Endodermal cell (in vitro differentiated cells): ENCODE results near the gene RPL38. TPM values are rescaled to one million over a fixed set of nuclear protein-coding genes. Genes with fewer than 3 reads are reported as not detected.

Experiments
- DNase-seq: peaks from one replicate; pipeline ENCODE4 v3.0.0-alpha.2; 2017
- H3K27ac ChIP-seq: 2 replicates; pipeline ENCODE4 v1.5.1; 2013; ENCODE audit warnings: mild to moderate bottlenecking, low read depth, low read length, moderate library complexity
- H3K27me3 ChIP-seq: 2 replicates; pipeline ENCODE4 v1.6.1; 2013; ENCODE audit warnings: mild to moderate bottlenecking, low read length, moderate library complexity; ENCODE audit not compliant: insufficient read depth, control insufficient read depth, poor library complexity, severe bottlenecking
- H3K36me3 ChIP-seq: 2 replicates; pipeline ENCODE4 v1.7.0; 2013; ENCODE audit warnings: mild to moderate bottlenecking, low read length, moderate library complexity; ENCODE audit not compliant: control insufficient read depth, insufficient read depth
- H3K4me1 ChIP-seq: one replicate; pipeline ENCODE4 v1.7.0; 2013; ENCODE audit warnings: low read length; ENCODE audit not compliant: control insufficient read depth, insufficient read depth
- H3K4me3 ChIP-seq: 2 replicates; pipeline ENCODE4 v1.5.1; 2013; ENCODE audit warnings: mild to moderate bottlenecking, low read length, moderate library complexity
- H3K9ac ChIP-seq: 2 replicates; pipeline ENCODE4 v1.6.1; 2013; ENCODE audit warnings: mild to moderate bottlenecking, low read length, moderate library complexity; ENCODE audit not compliant: poor library complexity, severe bottlenecking; ENCODE audit errors: extremely low read depth
- H3K9me3 ChIP-seq: 2 replicates; pipeline ENCODE4 v1.6.1; 2013; ENCODE audit warnings: mild to moderate bottlenecking, low read length, moderate library complexity; ENCODE audit not compliant: control insufficient read depth
- H3K27ac Mint-ChIP-seq: 2 replicates; pipeline ENCODE4 v1.8.0; 2020; ENCODE audit warnings: mixed read lengths
- H3K27me3 Mint-ChIP-seq: 2 replicates; pipeline ENCODE4 v1.8.0; 2021; ENCODE audit warnings: mild to moderate bottlenecking, mixed read lengths; ENCODE audit not compliant: insufficient read depth
- H3K36me3 Mint-ChIP-seq: 2 replicates; pipeline ENCODE4 v1.8.0; 2020; ENCODE audit warnings: low read depth, mixed read lengths
- H3K4me1 Mint-ChIP-seq: 2 replicates; pipeline ENCODE4 v1.8.0; 2020; ENCODE audit warnings: mixed read lengths
- H3K4me3 Mint-ChIP-seq: 2 replicates; pipeline ENCODE4 v1.8.0; 2020; ENCODE audit warnings: mild to moderate bottlenecking, moderate library complexity, mixed read lengths
- H3K9me3 Mint-ChIP-seq: 2 replicates; pipeline ENCODE4 v1.8.0; 2020; ENCODE audit warnings: mild to moderate bottlenecking, mixed read lengths
- CTCF ChIP-seq: fragments of 200-600 bp; sonication (generic); conservative IDR thresholded peaks from 2 replicates; pipeline ENCODE4 v1.5.0; 2021; ENCODE audit warnings: antibody characterized with exemption, mild to moderate bottlenecking
- WGBS, 2 experiments: methylation state at CpG; one replicate each; pipeline versions ENCODE4 v1.1.5 to v1.1.7; 2013; ENCODE audit warnings: missing lambda C conversion rate in 2 of 2, mixed read lengths in 1 of 2; ENCODE audit not compliant: insufficient coverage in 1 of 2, insufficient read length in 1 of 2; 5-methylcytosine and 5-hydroxymethylcytosine counted together
- total RNA-seq, 2 donors: library from RNA; stranded (reverse); fragmentation: NEBNext Ultra II Directional in 1 of 2; extraction: Animal tissue kit (Norgen Biotek cat#: 25700) in 1 of 2; gene quantifications; 2 replicates in 1 of 2; 3 replicates in 1 of 2; pipeline ENCODE4 v1.2.1, GENCODE V29; 2021

Gene RPL38
- total RNA-seq, 2 donors from 2014 or later = 1,155 to 1,199 TPM

- 90 to 95% methylated on average over 13 of the region's 13 CpGs for WGBS, 2 experiments
- DNase-seq = no peak
Measured at GRCh38 chr17:74243013-74243755, 39.7 kb downstream of the RPL38 start.

GRCh38 chr17:74244128-74244527 lies 40.6 kb downstream of the RPL38 start:
- Histone ChIP-seq H3K9me3 (no peaks in the 10 kb centered on the region), H3K4me1 (no peaks in the 10 kb centered on the region), H3K4me3 (no peak overlapping the region), H3K27ac (no peak overlapping the region), H3K36me3 (no peaks in the 10 kb centered on the region), H3K9ac (no peak overlapping the region), H3K27me3 (peaks cover 5% of the 10 kb centered on the region)
- peaks cover 18% of the 10 kb centered on the region for H3K27me3 Mint-ChIP-seq
- peaks cover 4% of the 10 kb centered on the region for H3K9me3 Mint-ChIP-seq
- no peak for TF ChIP-seq CTCF
- H3K27ac Mint-ChIP-seq = no peak overlapping the region
- H3K4me1 Mint-ChIP-seq = peaks cover 4% of the 10 kb centered on the region
- no peaks in the 10 kb centered on the region for H3K36me3 Mint-ChIP-seq
- H3K4me3 Mint-ChIP-seq = no peak overlapping the region
- no peak for DNase-seq
- 88 to 94% methylated on average over 6 to 10 of the region's 10 CpGs for WGBS, 2 experiments

More at GRCh38 chr17:74243013-74243755, 39.7 kb downstream of the RPL38 start:
- Histone ChIP-seq H3K9me3 (no peaks in the 10 kb centered on the region), H3K27me3 (peaks cover 5% of the 10 kb centered on the region), H3K9ac (no peak overlapping the region), H3K4me1 (no peaks in the 10 kb centered on the region), H3K27ac (no peak overlapping the region), H3K36me3 (no peaks in the 10 kb centered on the region), H3K4me3 (no peak overlapping the region)
- Mint-ChIP-seq H3K27ac (no peak overlapping the region), H3K4me3 (no peak overlapping the region), H3K9me3 (peaks cover 4% of the 10 kb centered on the region), H3K27me3 (peaks cover 17% of the 10 kb centered on the region), H3K36me3 (no peaks in the 10 kb centered on the region), H3K4me1 (peaks cover 4% of the 10 kb centered on the region)
- no peak for TF ChIP-seq CTCF

GRCh38 chr17:74244548-74244947 lies 41.1 kb downstream of the RPL38 start:
- H3K27ac ChIP-seq = no peak overlapping the region
- H3K27me3 Mint-ChIP-seq = peaks cover 22% of the 10 kb centered on the region
- H3K4me1 ChIP-seq = no peaks in the 10 kb centered on the region
- peaks cover 5% of the 10 kb centered on the region for H3K27me3 ChIP-seq
- no peaks in the 10 kb centered on the region for H3K36me3 ChIP-seq
- no peak overlapping the region for H3K4me3 ChIP-seq
- peaks cover 4% of the 10 kb centered on the region for H3K4me1 Mint-ChIP-seq
- H3K4me3 Mint-ChIP-seq = no peak overlapping the region
- no peak overlapping the region for H3K27ac Mint-ChIP-seq
- peaks cover 4% of the 10 kb centered on the region for H3K9me3 Mint-ChIP-seq
- WGBS, 2 experiments = 92 to 94% methylated on average over 4 to 5 of the region's 6 CpGs
- DNase-seq = no peak
- H3K36me3 Mint-ChIP-seq = no peaks in the 10 kb centered on the region
- no peak overlapping the region for H3K9ac ChIP-seq
- H3K9me3 ChIP-seq = no peaks in the 10 kb centered on the region
- no peak for TF ChIP-seq CTCF
